OCI-LY3 (cell line): ENCODE measurements around the gene NPEPL1.

ENCODE experiments used
- EZH2phosphoT487 ChIP-seq: fragments of 200-600 bp; shearing (Covaris generic); IDR thresholded peaks from 2 replicates; pipeline ENCODE4 v1.6.1; 2018; ENCODE audit warnings: antibody characterized with exemption, mixed run types, low read depth
- TF ChIP-seq, protein P1 (sequence below): fragments of 200-600, 300-600 bp; sonication (generic); IDR thresholded peaks from 2 replicates; pipeline ENCODE4 v1.5.1; 2014; ENCODE audit warnings: antibody characterized with exemption, low read length, low read depth

DNA sequence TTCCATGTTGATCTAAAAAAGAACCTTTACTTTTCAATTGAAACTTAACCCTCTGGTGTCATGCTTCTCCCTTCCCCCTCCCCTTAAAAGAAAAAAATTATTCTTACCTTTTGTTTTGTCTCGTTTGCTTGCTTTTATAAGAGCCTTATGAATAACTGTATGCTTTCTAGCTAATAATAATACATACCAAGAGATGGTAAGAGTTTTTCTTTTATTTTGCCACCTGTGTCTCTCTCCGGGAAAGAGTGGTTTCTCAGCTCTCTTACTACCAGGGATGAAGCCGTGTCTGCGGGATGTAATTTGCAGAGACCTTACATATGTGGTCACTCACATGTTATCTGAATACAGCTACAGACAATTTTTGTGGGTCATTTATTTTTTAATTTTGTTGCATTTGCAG is 33.8 kb upstream of the NPEPL1 start:
- TF ChIP-seq, protein P1, sequence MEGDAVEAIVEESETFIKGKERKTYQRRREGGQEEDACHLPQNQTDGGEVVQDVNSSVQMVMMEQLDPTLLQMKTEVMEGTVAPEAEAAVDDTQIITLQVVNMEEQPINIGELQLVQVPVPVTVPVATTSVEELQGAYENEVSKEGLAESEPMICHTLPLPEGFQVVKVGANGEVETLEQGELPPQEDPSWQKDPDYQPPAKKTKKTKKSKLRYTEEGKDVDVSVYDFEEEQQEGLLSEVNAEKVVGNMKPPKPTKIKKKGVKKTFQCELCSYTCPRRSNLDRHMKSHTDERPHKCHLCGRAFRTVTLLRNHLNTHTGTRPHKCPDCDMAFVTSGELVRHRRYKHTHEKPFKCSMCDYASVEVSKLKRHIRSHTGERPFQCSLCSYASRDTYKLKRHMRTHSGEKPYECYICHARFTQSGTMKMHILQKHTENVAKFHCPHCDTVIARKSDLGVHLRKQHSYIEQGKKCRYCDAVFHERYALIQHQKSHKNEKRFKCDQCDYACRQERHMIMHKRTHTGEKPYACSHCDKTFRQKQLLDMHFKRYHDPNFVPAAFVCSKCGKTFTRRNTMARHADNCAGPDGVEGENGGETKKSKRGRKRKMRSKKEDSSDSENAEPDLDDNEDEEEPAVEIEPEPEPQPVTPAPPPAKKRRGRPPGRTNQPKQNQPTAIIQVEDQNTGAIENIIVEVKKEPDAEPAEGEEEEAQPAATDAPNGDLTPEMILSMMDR = no peak
- TF ChIP-seq EZH2phosphoT487 = no peak
